Measurements from ENCODE around the gene IDUA.

The IDUA gene

GRCh38 chr4:956531-957230 lies 30.2 kb upstream of the IDUA start:
- no peak for DNase-seq

GRCh38 chr4:957231-957580 lies 29.6 kb upstream of the IDUA start:
- DNase-seq: no peak

- no peak for DNase-seq
Measured at GRCh38 chr4:957581-958313, 29.1 kb upstream of the IDUA start.

GRCh38 chr4:958314-958665 lies 28.6 kb upstream of the IDUA start:
- DNase-seq: no peak

GRCh38 chr4:958696-959337 lies 28.0 kb upstream of the IDUA start:
- no peak for DNase-seq

GRCh38 chr4:959338-960139 lies 27.3 kb upstream of the IDUA start:
- no peak for DNase-seq

- DNase-seq: no peak
Measured at GRCh38 chr4:960140-960635, 26.7 kb upstream of the IDUA start.

GRCh38 chr4:960636-961350 lies 26.1 kb upstream of the IDUA start:
- no peak for DNase-seq

- DNase-seq: no peak
Measured at GRCh38 chr4:961351-962230, 25.3 kb upstream of the IDUA start.

- DNase-seq: no peak
Measured at GRCh38 chr4:962231-963208, 24.3 kb upstream of the IDUA start.

GRCh38 chr4:963276-964225 lies 23.3 kb upstream of the IDUA start:
- no peak for DNase-seq

GRCh38 chr4:964346-965025 lies 22.4 kb upstream of the IDUA start:
- DNase-seq: no peak

GRCh38 chr4:965048-965765 lies 21.6 kb upstream of the IDUA start:
- DNase-seq: no peak

GRCh38 chr4:965766-966134 lies 21.1 kb upstream of the IDUA start:
- DNase-seq: no peak

- no peak for DNase-seq
Measured at GRCh38 chr4:966266-967112, 20.4 kb upstream of the IDUA start.

Measured in AML-193 (cell line).